IMR-90 (cell line): ENCODE measurements around the gene PSMB3. TPM values are rescaled to one million over a fixed set of nuclear protein-coding genes. Genes with fewer than 3 reads are reported as not detected.

Source experiments
- ATAC-seq: fragments of 200-7000 bp; cut with Tn5 transposase; 2 replicates; pipeline ENCODE4 v1.9.1; 2020; ENCODE audit warnings: low read depth, mild to moderate bottlenecking, moderate library complexity
- BruUV-seq: library from RNA; stranded (reverse); fragments of 400-500 nt; replicated peaks from 2 replicates; lab custom pipeline; 2021; lab: Mats Ljungman, UMichigan
- CTCF ChIA-PET: fragments of 300-600 bp; formaldehyde crosslinking; extraction: SDS; loops from one replicate; lab custom pipeline; 2021; ENCODE audit warnings: antibody characterized with exemption; lab: Yijun Ruan, JAX
- POLR2A ChIA-PET: fragments of 300-600 bp; sonication (Branson Sonifier 250); formaldehyde crosslinking; loops from one replicate; lab custom pipeline; 2022; ENCODE audit warnings: antibody characterized with exemption; ENCODE audit not compliant: unreplicated experiment; lab: Charles Lee
- DNase-seq: peaks from one replicate; pipeline ENCODE4 v3.0.0; 2013
- H2AFZ ChIP-seq: replicated peaks from 2 replicates; pipeline ENCODE3; 2013; ENCODE audit warnings: low read length, mild to moderate bottlenecking; ENCODE audit not compliant: poor library complexity
- H2AK5ac ChIP-seq: 2 replicates; pipeline ENCODE4 v1.6.1; 2013; ENCODE audit warnings: low read depth, low read length, inconsistent platforms
- H2AK9ac ChIP-seq: replicated peaks from 2 replicates; pipeline ENCODE3; 2013; ENCODE audit warnings: mild to moderate bottlenecking, low read depth, low read length, moderate library complexity; ENCODE audit not compliant: poor library complexity
- H2BK120ac ChIP-seq: 2 replicates; pipeline ENCODE4 v1.6.1; 2013; ENCODE audit warnings: low read depth, low read length, inconsistent platforms
- H2BK15ac ChIP-seq: 3 replicates; pipeline ENCODE4 v1.6.1; 2013; ENCODE audit warnings: low read depth, low read length, inconsistent platforms
- H2BK20ac ChIP-seq: 2 replicates; pipeline ENCODE4 v1.6.1; 2013; ENCODE audit warnings: low read depth, mild to moderate bottlenecking, inconsistent platforms, low read length, moderate library complexity
- H2BK5ac ChIP-seq: 2 replicates; pipeline ENCODE4 v1.6.1; 2013; ENCODE audit warnings: mild to moderate bottlenecking, low read depth, low read length, inconsistent platforms; ENCODE audit not compliant: poor library complexity, severe bottlenecking
- H3K14ac ChIP-seq: replicated peaks from 2 replicates; pipeline ENCODE4 v1.6.1; 2013; ENCODE audit warnings: low read depth, low read length, inconsistent platforms
- H3K18ac ChIP-seq: 2 replicates; pipeline ENCODE4 v1.6.1; 2013; ENCODE audit warnings: low read depth, low read length, control low read depth
- H3K23ac ChIP-seq: 2 replicates; pipeline ENCODE4 v1.6.1; 2013; ENCODE audit warnings: low read depth, low read length, inconsistent platforms
- H3K27ac ChIP-seq: 2 replicates; pipeline ENCODE4 v1.5.1; 2013; ENCODE audit warnings: mild to moderate bottlenecking, control low read depth, low read length; ENCODE audit not compliant: insufficient read depth
- H3K27me3 ChIP-seq: 2 replicates; pipeline ENCODE4 v1.6.1; 2013; ENCODE audit warnings: low read length; ENCODE audit not compliant: control insufficient read depth, insufficient read depth
- H3K36me3 ChIP-seq: 2 replicates; pipeline ENCODE4 v1.6.1; 2013; ENCODE audit warnings: low read length, mixed read lengths; ENCODE audit not compliant: control insufficient read depth, insufficient read depth
- H3K4ac ChIP-seq: 2 replicates; pipeline ENCODE4 v1.6.1; 2013; ENCODE audit warnings: low read depth, low read length, inconsistent platforms
- H3K4me1 ChIP-seq: 2 replicates; pipeline ENCODE4 v1.6.1; 2013; ENCODE audit warnings: low read length, mixed read lengths; ENCODE audit not compliant: control insufficient read depth, insufficient read depth
- H3K4me2 ChIP-seq: 2 replicates; pipeline ENCODE4 v1.6.1; 2013; ENCODE audit warnings: low read depth, mild to moderate bottlenecking, control low read depth, low read length, moderate library complexity
- H3K4me3 ChIP-seq: 2 replicates; pipeline ENCODE4 v1.5.1; 2013; ENCODE audit warnings: low read depth, mild to moderate bottlenecking, control low read depth, low read length, moderate library complexity; ENCODE audit not compliant: insufficient read depth
- H3K56ac ChIP-seq: 2 replicates; pipeline ENCODE4 v1.6.1; 2013; ENCODE audit warnings: low read length, inconsistent platforms; ENCODE audit not compliant: insufficient read depth; ENCODE audit errors: extremely low read depth
- H3K79me1 ChIP-seq, 2 experiments: 2 replicates each; pipeline ENCODE4 v1.6.1; 2013; ENCODE audit warnings: low read length in 2 of 2, inconsistent platforms in 1 of 2, low read depth in 1 of 2
- H3K9ac ChIP-seq: 2 replicates; pipeline ENCODE4 v1.6.1; 2013; ENCODE audit warnings: low read depth, low read length, control low read depth
- H3K9me1 ChIP-seq: 2 replicates; pipeline ENCODE4 v1.6.1; 2013; ENCODE audit warnings: low read length, inconsistent platforms; ENCODE audit not compliant: insufficient read depth
- H3K9me3 ChIP-seq: 2 replicates; pipeline ENCODE4 v1.6.1; 2013; ENCODE audit warnings: low read length; ENCODE audit not compliant: control insufficient read depth, insufficient read depth
- H4K20me1 ChIP-seq: 2 replicates; pipeline ENCODE4 v1.6.1; 2013; ENCODE audit warnings: low read length, inconsistent platforms; ENCODE audit not compliant: insufficient read depth
- H4K5ac ChIP-seq: 2 replicates; pipeline ENCODE4 v1.6.1; 2013; ENCODE audit warnings: mild to moderate bottlenecking, low read depth, low read length, control low read depth
- H4K8ac ChIP-seq, 2 experiments: 2 replicates each; pipeline ENCODE4 v1.6.1; 2013; ENCODE audit warnings: low read depth in 2 of 2, low read length in 2 of 2, control low read depth in 1 of 2, inconsistent platforms in 1 of 2
- H4K91ac ChIP-seq: 2 replicates; pipeline ENCODE4 v1.6.1; 2013; ENCODE audit warnings: low read depth, low read length, inconsistent platforms; ENCODE audit not compliant: insufficient read depth
- BHLHE40 ChIP-seq: fragments of 150-350 bp; IDR thresholded peaks from 2 replicates; pipeline ENCODE4 v1.6.1; 2016; ENCODE audit warnings: mild to moderate bottlenecking, low read depth, low read length
- CHD1 ChIP-seq: IDR thresholded peaks from 2 replicates; pipeline ENCODE4 v1.6.1; 2012; ENCODE audit warnings: low read depth, low read length, improper control_type of control experiment
- RFX5 ChIP-seq: IDR thresholded peaks from 2 replicates; pipeline ENCODE4 v1.8.0; 2012; ENCODE audit warnings: low read depth, mild to moderate bottlenecking, low read length, moderate library complexity
- WGBS, 2 experiments: methylation state at CpG; one replicate each; pipeline versions ENCODE4 v1.1.5 to v1.1.7; 2013; ENCODE audit warnings: missing lambda C conversion rate in 2 of 2; ENCODE audit not compliant: insufficient read length in 1 of 2; ENCODE audit errors: extremely low coverage in 2 of 2; 5-methylcytosine and 5-hydroxymethylcytosine counted together
- dilution Hi-C: fragments of 300-500 bp; cut with HindIII; formaldehyde crosslinking; loops from one replicate; pipeline ENCODE4 v1.14.3; 2018; ENCODE audit warnings: low sequenced_read_pairs; ENCODE audit not compliant: unreplicated experiment
- in situ Hi-C: fragments of 300-500 bp; cut with MboI; formaldehyde crosslinking; loops from 3 replicates; pipeline ENCODE4 v1.14.3; 2019; ENCODE audit warnings: low sequenced_read_pairs, inconsistent platforms, mixed read lengths
- intact Hi-C: fragments of 100-400 bp; cut with micrococcal nuclease; formaldehyde crosslinking; loops from 2 replicates; pipeline ENCODE4 v1.10.0; 2022
- polyA plus RNA-seq, 3 experiments: library from polyadenylated mRNA; depleted of rRNA; stranded (reverse); fragments of >200 nt; gene quantifications; 2 replicates each; pipeline ENCODE4 v1.2.3, GENCODE V29; 2012; ENCODE audit warnings: low replicate concordance in 1 of 3
- total RNA-seq: library from RNA; depleted of rRNA; stranded (reverse); fragments of >200 nt; gene quantifications from 2 replicates; pipeline ENCODE4 v1.2.3, GENCODE V29; 2012
- TF ChIP-seq, protein P1 (sequence below): fragments of 150-350 bp; IDR thresholded peaks from 2 replicates; pipeline ENCODE4 v1.6.1; 2016; ENCODE audit warnings: low read depth, mild to moderate bottlenecking, low read length, moderate library complexity, borderline replicate concordance

Gene PSMB3
- total and polyA plus RNA-seq, 2 of the 4 experiments (the other 2 are of a cell fraction) = 480 to 828 TPM

DNA sequence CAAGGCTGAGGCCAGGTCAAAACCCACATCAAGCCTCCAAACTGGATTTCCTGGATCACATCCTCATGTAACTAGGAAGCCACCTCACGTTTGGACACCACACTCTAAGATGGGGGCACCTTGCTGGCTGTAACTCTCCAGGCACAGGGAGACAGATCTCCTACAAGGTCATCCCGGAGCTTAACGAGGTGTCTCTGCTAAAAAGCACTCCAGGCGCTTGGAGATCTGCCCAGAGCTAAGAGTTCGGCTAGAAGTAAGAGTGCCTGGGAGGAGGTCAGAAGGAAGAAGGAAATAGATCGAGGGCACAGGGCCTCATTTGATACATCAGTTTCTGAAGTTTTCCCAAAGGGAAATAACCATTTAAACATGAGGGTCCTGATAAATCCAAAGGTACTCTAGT is 15.9 kb downstream of the PSMB3 start:
- Histone ChIP-seq H3K9me3 (no peaks in the 10 kb centered on the region), H3K36me3 (peaks cover 73% of the 10 kb centered on the region), H4K20me1 (peaks cover 23% of the 10 kb centered on the region), H2BK20ac (no peak overlapping the region), H2AK9ac (no peak overlapping the region), H4K8ac (no peak overlapping the region), H4K5ac (no peak overlapping the region), H3K9ac (no peak overlapping the region), H3K56ac (no peak overlapping the region), H3K23ac (no peak overlapping the region), H2AFZ (no peak overlapping the region), H2BK120ac (no peak overlapping the region), H3K18ac (no peak overlapping the region), H3K4me3 (no peak overlapping the region), H3K4ac (no peak overlapping the region), H3K27ac (no peak overlapping the region), H2BK5ac (no peak overlapping the region), H2AK5ac (no peak overlapping the region), H3K9me1 (peaks cover 7% of the 10 kb centered on the region; the same call in 1 of the 2 replicates), H2BK15ac (no peak overlapping the region), H3K14ac (no peak overlapping the region), H3K79me1 (peaks cover 10 to 41% of the 10 kb centered on the region in 2 experiments; a peak in 3 of 4 replicates), H4K91ac (no peak overlapping the region), H3K27me3 (no peaks in the 10 kb centered on the region), H3K4me2 (no peak overlapping the region), H3K4me1 (no peaks in the 10 kb centered on the region)
- in situ Hi-C loops (no loop called here), intact Hi-C loops (no loop called here), dilution Hi-C loops (no loop called here)
- BruUV-seq = no TSS peak
- POLR2A ChIA-PET = no interaction called here
- no peak for DNase-seq
- CTCF ChIA-PET = no interaction called here
- no CpG with 5 or more reads among the region's 6 CpGs for WGBS, 2 experiments
- no peak for ATAC-seq
- TF ChIP-seq CHD1 (no peak), RFX5 (no peak), BHLHE40 (no peak)
- TF ChIP-seq, protein P1, sequence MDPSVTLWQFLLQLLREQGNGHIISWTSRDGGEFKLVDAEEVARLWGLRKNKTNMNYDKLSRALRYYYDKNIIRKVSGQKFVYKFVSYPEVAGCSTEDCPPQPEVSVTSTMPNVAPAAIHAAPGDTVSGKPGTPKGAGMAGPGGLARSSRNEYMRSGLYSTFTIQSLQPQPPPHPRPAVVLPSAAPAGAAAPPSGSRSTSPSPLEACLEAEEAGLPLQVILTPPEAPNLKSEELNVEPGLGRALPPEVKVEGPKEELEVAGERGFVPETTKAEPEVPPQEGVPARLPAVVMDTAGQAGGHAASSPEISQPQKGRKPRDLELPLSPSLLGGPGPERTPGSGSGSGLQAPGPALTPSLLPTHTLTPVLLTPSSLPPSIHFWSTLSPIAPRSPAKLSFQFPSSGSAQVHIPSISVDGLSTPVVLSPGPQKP = no peak
